Measurements from ENCODE around the gene NQO2. TPM values are rescaled to one million over a fixed set of nuclear protein-coding genes. Genes with fewer than 3 reads are reported as not detected.

The NQO2 gene
- total RNA-seq, 1 experiment from 2014 or later, result 82.9 TPM

DNA sequence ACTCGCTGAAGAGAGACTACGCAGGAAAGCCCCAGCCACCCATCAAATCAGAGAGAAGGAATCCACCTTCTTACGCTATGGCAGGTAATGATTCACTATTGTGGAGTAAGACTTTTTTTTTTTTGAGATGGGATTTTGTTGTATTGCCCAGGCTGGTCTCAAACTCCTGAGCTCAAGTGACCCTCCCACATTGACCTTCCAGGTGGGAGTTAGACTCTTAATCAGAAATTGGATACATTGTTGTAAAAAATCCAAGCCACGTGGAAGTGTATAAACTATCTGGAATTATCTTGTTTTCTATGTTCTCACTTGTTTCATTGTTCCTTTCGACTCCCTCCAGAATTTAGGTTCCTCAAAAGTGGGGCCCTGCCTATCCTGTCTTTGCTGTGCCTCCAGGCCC, 6.8 kb downstream of the NQO2 start:
- no peak overlapping the region for H3K27ac ChIP-seq (ENCODE audit: low read depth, low read length)
- H4K20me1 ChIP-seq (ENCODE audit: insufficient read depth), result no peaks in the 10 kb centered on the region
- no peak overlapping the region for H3K4me2 ChIP-seq (ENCODE audit: low read length)
- H3K4me3 ChIP-seq (replicated peaks in 1 of 2; ENCODE audit: low read depth in 1 of 2, low read length in 2 of 2), result no peak overlapping the region
- H3K36me3 ChIP-seq (ENCODE audit: control insufficient read depth in 1 of 2, insufficient read depth in 2 of 2, low read length in 2 of 2), result peaks cover 22 to 57% of the 10 kb centered on the region in 2 experiments
- H3K9ac ChIP-seq (ENCODE audit: low read length), result no peak overlapping the region
- RAD21 ChIA-PET (ENCODE audit: low non-redundant PET in 1 of 2, low total read pairs in 2 of 2, uncharacterized antibody in 2 of 2, unreplicated experiment in 2 of 2), result no interaction called here
- CTCF ChIA-PET, result no interaction called here
- no peaks in the 10 kb centered on the region for H3K9me3 ChIP-seq (ENCODE audit: control insufficient read depth in 1 of 2, insufficient read depth in 1 of 2, low read depth in 1 of 2, low read length in 2 of 2)
- DNase-seq (ENCODE audit: low read depth, low spot score) (no peak), ATAC-seq (no peak)
- TF ChIP-seq TCF7L2 (IDR thresholded peaks at IDR 0.05; ENCODE audit: borderline replicate concordance, extremely low read depth, insufficient read depth, insufficient read length), result no peak
- no peak for TF ChIP-seq CBX3 (IDR thresholded peaks at IDR 0.05; ENCODE audit: low read depth)
- TF ChIP-seq, protein P1, sequence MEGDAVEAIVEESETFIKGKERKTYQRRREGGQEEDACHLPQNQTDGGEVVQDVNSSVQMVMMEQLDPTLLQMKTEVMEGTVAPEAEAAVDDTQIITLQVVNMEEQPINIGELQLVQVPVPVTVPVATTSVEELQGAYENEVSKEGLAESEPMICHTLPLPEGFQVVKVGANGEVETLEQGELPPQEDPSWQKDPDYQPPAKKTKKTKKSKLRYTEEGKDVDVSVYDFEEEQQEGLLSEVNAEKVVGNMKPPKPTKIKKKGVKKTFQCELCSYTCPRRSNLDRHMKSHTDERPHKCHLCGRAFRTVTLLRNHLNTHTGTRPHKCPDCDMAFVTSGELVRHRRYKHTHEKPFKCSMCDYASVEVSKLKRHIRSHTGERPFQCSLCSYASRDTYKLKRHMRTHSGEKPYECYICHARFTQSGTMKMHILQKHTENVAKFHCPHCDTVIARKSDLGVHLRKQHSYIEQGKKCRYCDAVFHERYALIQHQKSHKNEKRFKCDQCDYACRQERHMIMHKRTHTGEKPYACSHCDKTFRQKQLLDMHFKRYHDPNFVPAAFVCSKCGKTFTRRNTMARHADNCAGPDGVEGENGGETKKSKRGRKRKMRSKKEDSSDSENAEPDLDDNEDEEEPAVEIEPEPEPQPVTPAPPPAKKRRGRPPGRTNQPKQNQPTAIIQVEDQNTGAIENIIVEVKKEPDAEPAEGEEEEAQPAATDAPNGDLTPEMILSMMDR (IDR thresholded peaks at IDR 0.05 in 2 of 3, conservative IDR thresholded peaks at IDR 0.05 in 1 of 3; ENCODE audit: borderline replicate concordance in 1 of 3, insufficient read depth in 1 of 3, low read depth in 2 of 3, low read length in 2 of 3), result no peak
- no peak for TF ChIP-seq ZFX (IDR thresholded peaks at IDR 0.05)
- TF ChIP-seq, protein P2, sequence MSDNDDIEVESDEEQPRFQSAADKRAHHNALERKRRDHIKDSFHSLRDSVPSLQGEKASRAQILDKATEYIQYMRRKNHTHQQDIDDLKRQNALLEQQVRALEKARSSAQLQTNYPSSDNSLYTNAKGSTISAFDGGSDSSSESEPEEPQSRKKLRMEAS (IDR thresholded peaks at IDR 0.05), result no peak
- no peak for TF ChIP-seq YY1 (IDR thresholded peaks at IDR 0.05; ENCODE audit: extremely low read depth, insufficient replicate concordance, low read depth, low read length)
- TF ChIP-seq, protein P3, sequence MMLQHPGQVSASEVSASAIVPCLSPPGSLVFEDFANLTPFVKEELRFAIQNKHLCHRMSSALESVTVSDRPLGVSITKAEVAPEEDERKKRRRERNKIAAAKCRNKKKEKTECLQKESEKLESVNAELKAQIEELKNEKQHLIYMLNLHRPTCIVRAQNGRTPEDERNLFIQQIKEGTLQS (IDR thresholded peaks at IDR 0.05), result no peak
- TF ChIP-seq EZH2phosphoT487 (IDR thresholded peaks at IDR 0.05; ENCODE audit: borderline replicate concordance), result no peak
- TF ChIP-seq CEBPB (IDR thresholded peaks at IDR 0.05; ENCODE audit: low read depth), result no peak
- TF ChIP-seq EGR1 (IDR thresholded peaks at IDR 0.05; ENCODE audit: low read depth), result no peak
- TF ChIP-seq SIN3A (IDR thresholded peaks at IDR 0.05; ENCODE audit: low read depth), result no peak
- no peaks in the 10 kb centered on the region for H3K9me2 ChIP-seq (ENCODE audit: insufficient read depth)
- H2AFZ ChIP-seq (ENCODE audit: low read depth, low read length, poor library complexity, severe bottlenecking), result no peak overlapping the region
- peaks cover 7 to 8% of the 10 kb centered on the region in 2 experiments for H3K4me1 ChIP-seq (ENCODE audit: control insufficient read depth in 1 of 2, insufficient read depth in 2 of 2, low read length in 2 of 2)
- intact Hi-C loops (cut with micrococcal nuclease), result no loop called here
- H3K79me2 ChIP-seq (ENCODE audit: insufficient read depth, low read length), result peaks cover 23% of the 10 kb centered on the region
- POLR2A ChIA-PET, result no interaction called here
- H3K27me3 ChIP-seq (ENCODE audit: insufficient read depth, low read length), result no peaks in the 10 kb centered on the region
- BruUV-seq (replicated peaks), result no TSS peak
